HepG2 (cell line): ENCODE measurements around the gene ST6GALNAC6. TPM values are rescaled to one million over a fixed set of nuclear protein-coding genes. Genes with fewer than 3 reads are reported as not detected.

ENCODE experiments used
- ATAC-seq: fragments of 200-7000 bp; cut with Tn5 transposase; 3 replicates; pipeline ENCODE4 v1.9.1; 2020; ENCODE audit warnings: mild to moderate bottlenecking, moderate library complexity
- BruUV-seq: library from RNA; stranded (reverse); fragments of 400-500 nt; replicated peaks from 2 replicates; lab custom pipeline; 2021; lab: Mats Ljungman, UMichigan
- CTCF ChIA-PET: fragments of 300-600 bp; formaldehyde crosslinking; extraction: SDS; loops from one replicate; lab custom pipeline; 2021; ENCODE audit warnings: low total read pairs, inconsistent platforms, low intra/inter-chr PET ratio; lab: Yijun Ruan, JAX
- POLR2A ChIA-PET: fragments of 350-600 bp; sonication (Branson Sonifier 250); formaldehyde crosslinking; loops from one replicate; lab custom pipeline; 2020; ENCODE audit warnings: antibody characterized with exemption, inconsistent platforms; lab: Yijun Ruan, JAX
- DNase-seq: peaks from one replicate; pipeline ENCODE4 v3.0.0-alpha.2; 2015; ENCODE audit warnings: low spot score
- FAIRE-seq: peaks from 3 replicates; lab custom pipeline; 2011; peaks lifted over from hg19 to GRCh38; lab: Jason Lieb, UNC
- H2AFZ ChIP-seq: one replicate; pipeline ENCODE4 v1.6.1; 2011; ENCODE audit warnings: low read length, inconsistent platforms
- H3K27ac ChIP-seq: fragments of 300-600 bp; 3 replicates; pipeline ENCODE4 v1.8.0; 2011; ENCODE audit warnings: mixed run types, mild to moderate bottlenecking, mixed read lengths, low read length, inconsistent platforms; ENCODE audit not compliant: insufficient read depth; ENCODE audit errors: extremely low read length
- H3K27me3 ChIP-seq, 2 experiments: fragments of 200-600 bp in 1 of 2; 2 replicates in 1 of 2; 3 replicates in 1 of 2; pipeline versions ENCODE4 v1.6.0 to v1.8.0; 2011; ENCODE audit warnings: low read length in 2 of 2, mild to moderate bottlenecking in 2 of 2, moderate library complexity in 2 of 2, inconsistent platforms in 1 of 2; ENCODE audit not compliant: insufficient read depth in 2 of 2, control insufficient read depth in 1 of 2
- H3K36me3 ChIP-seq, 2 experiments: fragments of 200-600 bp in 1 of 2; replicated peaks in 1 of 2; 2 replicates in 1 of 2; 3 replicates in 1 of 2; pipeline versions ENCODE4 v1.5.1 to v1.8.0; 2011; ENCODE audit warnings: low read length in 2 of 2, inconsistent platforms in 1 of 2; ENCODE audit not compliant: insufficient read depth in 2 of 2, control insufficient read depth in 1 of 2
- H3K4me1 ChIP-seq: 2 replicates; pipeline ENCODE4 v1.5.1; 2012; ENCODE audit warnings: low read length, inconsistent platforms; ENCODE audit not compliant: insufficient read depth
- H3K4me2 ChIP-seq: 2 replicates; pipeline ENCODE4 v1.6.0; 2011; ENCODE audit warnings: low read depth, low read length, inconsistent platforms
- H3K4me3 ChIP-seq, 3 experiments: fragments of 200-600 bp in 1 of 3; sonication (generic), shearing (Covaris generic) in 1 of 3; replicated peaks in 1 of 3; 2 replicates each; pipeline ENCODE4 v1.5.1; 2011 to 2016; ENCODE audit warnings: low read length in 3 of 3, inconsistent platforms in 2 of 3, low read depth in 2 of 3, mild to moderate bottlenecking in 2 of 3, control low read depth in 1 of 3, mixed read lengths in 1 of 3; ENCODE audit not compliant: insufficient read depth in 1 of 3
- H3K79me2 ChIP-seq: one replicate; pipeline ENCODE4 v1.6.1; 2011; ENCODE audit warnings: low read length, inconsistent platforms; ENCODE audit not compliant: insufficient read depth
- H3K9ac ChIP-seq: 2 replicates; pipeline ENCODE4 v1.6.0; 2011; ENCODE audit warnings: mild to moderate bottlenecking, low read depth, low read length, inconsistent platforms; ENCODE audit not compliant: insufficient read depth
- H3K9me3 ChIP-seq: 2 replicates; pipeline ENCODE4 v1.5.1; 2012; ENCODE audit warnings: mild to moderate bottlenecking, low read length
- H4K20me1 ChIP-seq: 2 replicates; pipeline ENCODE4 v1.6.0; 2011; ENCODE audit warnings: inconsistent platforms, mild to moderate bottlenecking, low read length, moderate library complexity; ENCODE audit not compliant: insufficient read depth
- AGO2 ChIP-seq: fragments of 200-400 bp; formaldehyde crosslinking; optimal IDR thresholded peaks from 2 replicates; pipeline ENCODE3; 2017; ENCODE audit warnings: mild to moderate bottlenecking, low read depth, low read length, moderate library complexity
- CHD4 ChIP-seq: fragments of 200-600 bp; sonication (generic); IDR thresholded peaks from 2 replicates; pipeline ENCODE4 v1.7.0; 2017; ENCODE audit warnings: mild to moderate bottlenecking, low read length, borderline replicate concordance
- FLYWCH1 ChIP-seq: sonication (generic); formaldehyde crosslinking; IDR thresholded peaks from 2 replicates; pipeline ENCODE4 v1.8.1; 2023; ENCODE audit warnings: mild to moderate bottlenecking, missing genetic modification reagents
- KMT2B ChIP-seq: IDR thresholded peaks from 2 replicates; pipeline ENCODE4 v1.6.1; 2016; ENCODE audit warnings: missing genetic modification reagents, missing compliant biosample characterization
- NFYB ChIP-seq: sonication (generic); formaldehyde crosslinking; IDR thresholded peaks from 2 replicates; pipeline ENCODE4 v1.4.0; 2020; ENCODE audit warnings: missing genetic modification reagents
- NFYC ChIP-seq: IDR thresholded peaks from 2 replicates; pipeline ENCODE4 v1.6.1; 2016; ENCODE audit warnings: missing genetic modification reagents, missing compliant biosample characterization
- RAD21 ChIP-seq: fragments of 450-650 bp; formaldehyde crosslinking; IDR thresholded peaks from 2 replicates; pipeline ENCODE4 v1.5.0; 2020; ENCODE audit warnings: mild to moderate bottlenecking
- SMC3 ChIP-seq: IDR thresholded peaks from 2 replicates; pipeline ENCODE4 v1.6.1; 2011; ENCODE audit warnings: low read length, improper control_type of control experiment
- ZBTB33 ChIP-seq: sonication (generic); formaldehyde crosslinking; IDR thresholded peaks from 2 replicates; pipeline ENCODE4 v1.4.0; 2020; ENCODE audit warnings: missing genetic modification reagents
- ZNF143 ChIP-seq: sonication (generic); formaldehyde crosslinking; IDR thresholded peaks from 2 replicates; pipeline ENCODE4 v1.4.0; 2020; ENCODE audit warnings: missing genetic modification reagents
- ZNF629 ChIP-seq: sonication (generic); formaldehyde crosslinking; conservative IDR thresholded peaks from 2 replicates; pipeline ENCODE4 v1.5.0; 2020; ENCODE audit warnings: missing genetic modification reagents
- ZNF720 ChIP-seq: sonication (generic); formaldehyde crosslinking; IDR thresholded peaks from 2 replicates; pipeline ENCODE4 v1.4.0; 2020; ENCODE audit warnings: missing genetic modification reagents
- WGBS: methylation state at CpG from one replicate; pipeline ENCODE4 v1.1.6; 2017; ENCODE audit warnings: low lambda C conversion rate; 5-methylcytosine and 5-hydroxymethylcytosine counted together
- in situ Hi-C: cut with HindIII; loops from 2 replicates; pipeline ENCODE4 v1.10.0; 2017; ENCODE audit warnings: low pct_unique_long_range_greater_than_20kb; ENCODE audit not compliant: extremely low pct_ligation_motif_present
- intact Hi-C: fragments of 100-400 bp; cut with micrococcal nuclease; formaldehyde crosslinking; loops from one replicate; pipeline ENCODE4 v1.10.0; 2022; ENCODE audit not compliant: unreplicated experiment
- polyA plus RNA-seq, 8 experiments: library from polyadenylated mRNA; depleted of rRNA in 3 of 8; stranded (reverse) in 7 of 8; unstranded in 1 of 8; fragments of >200 nt; fragmentation: Illumina TruSeq in 4 of 8; extraction: Trizol in 4 of 8; gene quantifications; 2 replicates each; pipeline versions ENCODE4 v1.2.1 to v1.2.3, GENCODE V29; 2011 to 2016; ENCODE audit warnings: low read depth in 4 of 8, missing spikeins in 1 of 8, mixed read lengths in 1 of 8; ENCODE audit not compliant: insufficient read depth in 1 of 8
- total RNA-seq, 5 experiments: library from RNA; depleted of rRNA; stranded (reverse); fragments of >200 nt; fragmentation: Illumina TruSeq; extraction: Trizol; gene quantifications; 2 replicates each; pipeline ENCODE4 v1.2.3, GENCODE V29; 2016; ENCODE audit warnings: low read depth in 1 of 5

The ST6GALNAC6 gene
- total and polyA plus RNA-seq, 2 of the 13 experiments (the other 11 are each of a cell fraction or from before 2014, with no cell fraction given): 18.5 to 65.4 TPM

DNA sequence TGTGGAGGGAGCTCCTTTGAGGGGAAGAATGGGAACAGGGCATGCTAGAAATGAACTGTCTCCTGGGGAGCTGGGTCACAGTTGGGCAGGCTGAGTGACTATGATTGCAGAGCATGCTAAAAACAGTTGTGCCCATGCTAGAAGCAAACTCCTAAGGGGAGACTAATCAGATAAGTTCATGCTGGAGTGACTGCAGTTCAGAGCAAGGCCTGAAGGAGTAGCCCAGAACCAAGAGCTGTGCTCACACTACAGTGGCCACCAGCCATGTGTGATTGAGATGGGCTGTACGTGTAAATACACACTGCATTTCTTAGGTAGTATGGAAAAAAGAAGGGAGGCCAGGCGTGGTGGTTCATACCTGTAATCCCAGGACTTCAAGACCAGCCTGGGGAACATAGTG, 11.6 kb downstream of the ST6GALNAC6 start:
- Histone ChIP-seq H3K4me2 (no peak overlapping the region), H3K27me3 (no peaks in the 10 kb centered on the region), H3K4me1 (no peaks in the 10 kb centered on the region), H3K4me3 (no peak overlapping the region), H3K27ac (no peak overlapping the region), H4K20me1 (no peaks in the 10 kb centered on the region), H3K36me3 (peaks cover 14 to 40% of the 10 kb centered on the region in 2 experiments; a peak in 4 of 5 replicates), H3K9me3 (peaks cover 4% of the 10 kb centered on the region), H3K9ac (no peak overlapping the region), H3K79me2 (no peaks in the 10 kb centered on the region), H2AFZ (no peak overlapping the region)
- in situ Hi-C loops: no loop called here
- no TSS peak for BruUV-seq
- intact Hi-C loops: no loop called here
- peak; percentile 6; the same call in 1 of the 2 replicates for TF ChIP-seq SMC3
- TF ChIP-seq ZNF143 (CRISPR knock-in tag): no peak
- TF ChIP-seq RAD21: 0 out of 2 replicates have a peak, but pooled peaks have one; percentile 31
- DNase-seq: peak; percentile 27
- WGBS: 100% methylated on average over 2 of the region's 2 CpGs
- ChIA-PET CTCF (no interaction called here), POLR2A (interaction anchor here (0.6 to 0.8 kb wide), 2 partner anchors 29 to 675 kb away, joined by 3 to 4 read pairs; partner anchors contain the start of gene ST6GALNAC4)
- peak; percentile 80 for ATAC-seq
- peak; percentile 26 for FAIRE-seq

DNA sequence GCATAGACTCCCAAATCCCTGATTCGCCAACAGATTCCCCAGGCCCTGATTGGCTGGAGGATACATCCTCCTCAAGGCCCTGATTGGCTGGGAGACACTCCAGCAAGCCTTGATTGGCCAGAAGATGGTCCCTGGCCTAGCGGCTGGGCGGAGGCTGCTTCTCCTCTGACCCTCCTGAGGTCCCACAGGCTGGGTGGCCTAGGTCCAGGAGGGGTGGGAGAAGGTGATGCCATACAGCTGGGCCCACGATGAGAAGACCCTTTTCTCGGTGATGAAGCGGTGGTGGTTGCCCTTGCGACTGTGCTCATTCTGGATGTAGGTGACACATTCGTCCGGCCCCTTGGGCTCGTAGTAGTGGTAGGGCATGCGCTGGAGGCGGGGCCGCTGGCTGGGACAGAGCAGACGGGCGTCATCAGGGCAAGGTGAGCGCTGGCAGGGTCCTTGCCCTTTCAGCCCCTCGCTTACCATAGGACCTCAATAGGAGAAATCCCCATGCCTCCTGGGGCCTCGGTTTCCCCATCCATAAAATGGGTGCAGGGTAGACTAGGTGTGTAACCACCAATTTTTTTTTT, 12.9 kb downstream of the ST6GALNAC6 start:
- ChIA-PET POLR2A (interaction anchor here (2.7 kb wide), 1 partner anchor 11 kb away, joined by 12 read pairs; no protein-coding TSS in a partner anchor), CTCF (no interaction called here)
- no peaks in the 10 kb centered on the region for H4K20me1 ChIP-seq
- H3K79me2 ChIP-seq: no peaks in the 10 kb centered on the region
- intact Hi-C loops: no loop called here
- in situ Hi-C loops: no loop called here
- H3K9ac ChIP-seq: no peak overlapping the region
- peaks cover 12 to 33% of the 10 kb centered on the region in 2 experiments; a peak in 4 of 5 replicates for H3K36me3 ChIP-seq
- WGBS: 96% methylated on average over 12 of the region's 18 CpGs
- no peak overlapping the region for H2AFZ ChIP-seq
- H3K4me3 ChIP-seq: no peak overlapping the region
- DNase-seq (no peak), ATAC-seq (peak; percentile 20), FAIRE-seq (no peak)
- H3K9me3 ChIP-seq: no peaks in the 10 kb centered on the region
- no TSS peak for BruUV-seq
- H3K27me3 ChIP-seq: no peaks in the 10 kb centered on the region
- H3K4me1 ChIP-seq: peaks cover 4% of the 10 kb centered on the region; the same call in 1 of the 2 replicates
- TF ChIP-seq ZNF629 (CRISPR knock-in tag) (peak; percentile 89), CHD4 (peak; percentile 35; the same call in 1 of the 2 replicates), NFYC (CRISPR knock-in tag) (peak; percentile 83), KMT2B (no peak), FLYWCH1 (CRISPR knock-in tag) (no peak), AGO2 (peak; percentile 67), NFYB (CRISPR knock-in tag) (peak; percentile 86), ZBTB33 (CRISPR knock-in tag) (peak; percentile 53; the same call in 1 of the 2 replicates), ZNF720 (CRISPR knock-in tag) (no peak)
- H3K27ac ChIP-seq: no peak overlapping the region
- no peak overlapping the region for H3K4me2 ChIP-seq
